ENCODE measurements around the gene SMPD3. TPM values are rescaled to one million over a fixed set of nuclear protein-coding genes. Genes with fewer than 3 reads are reported as not detected.
"Not testable (repeated sequence)": the region's sequence is repeated elsewhere in the genome, so short reads cannot be mapped to it uniquely, and the experiment has no call there.

Gene SMPD3
- polyA plus RNA-seq, 2 of the 4 experiments (the other 2 are of a cell fraction), result 0.04 to 0.13 TPM

- CTCF ChIA-PET; ATAC-seq; H3K27ac ChIP-seq; H3K4me3 ChIP-seq; POLR2A ChIA-PET; FAIRE-seq; DNase-seq (ENCODE audit: low read depth in 1 of 2, low spot score in 1 of 2); H3K4me2 ChIP-seq: not testable (repeated sequence)
- 47% methylated on average over 5 of the region's 5 CpGs for WGBS (ENCODE audit: missing lambda C conversion rate)
- TF ChIP-seq ZFP36 (IDR thresholded peaks at IDR 0.05; ENCODE audit: borderline replicate concordance, partially characterized antibody), result peak; percentile 20
- Histone ChIP-seq H3K4me1 (peaks cover 11% of the 10 kb centered on the region; the same call in 1 of the 3 replicates), H3K9me3 (peaks cover 10% of the 10 kb centered on the region; the same call in 2 of the 3 replicates)
Measured at GRCh38 chr16:68494261-68494660, 46.0 kb upstream of the SMPD3 start.

DNA sequence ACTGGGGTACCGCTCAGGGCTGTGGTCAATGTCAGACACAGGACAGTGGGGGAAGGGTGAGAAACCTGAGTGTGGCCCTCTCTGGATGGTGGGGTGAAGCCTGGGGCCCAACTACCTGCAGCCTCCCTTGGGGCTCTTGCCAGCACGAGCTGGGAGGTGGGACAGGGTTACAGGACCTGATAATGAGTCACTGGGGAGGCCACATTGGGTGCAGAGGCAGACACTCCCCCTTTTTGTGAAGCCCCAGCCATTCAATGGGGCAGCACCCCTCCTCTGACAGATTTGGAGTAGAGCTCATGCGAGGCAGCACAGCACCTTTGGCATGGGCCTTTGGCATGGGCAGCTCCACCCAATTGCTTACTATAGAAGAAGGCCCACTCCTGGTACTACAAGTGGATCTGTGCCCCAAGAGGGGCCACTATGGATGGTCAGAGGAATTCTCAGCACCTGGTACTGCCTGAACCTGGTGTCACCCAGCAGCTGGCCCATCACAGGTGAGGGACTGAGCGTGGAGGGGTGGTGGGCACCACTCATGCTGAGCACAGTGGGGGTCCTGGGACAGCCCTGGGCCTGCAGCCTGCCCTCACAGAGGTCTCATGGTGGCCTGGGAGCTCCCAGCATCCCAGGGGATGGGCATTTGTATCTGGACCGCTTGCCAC, 45.2 kb upstream of the SMPD3 start:
- H3K4me2 ChIP-seq, result no peak overlapping the region
- peaks cover 10% of the 10 kb centered on the region; the same call in 2 of the 3 replicates for H3K9me3 ChIP-seq
- ChIA-PET CTCF (no interaction called here), POLR2A (no interaction called here)
- FAIRE-seq, result no peak
- no peak overlapping the region for H3K4me3 ChIP-seq
- H3K4me1 ChIP-seq, result peaks cover 11% of the 10 kb centered on the region; the same call in 1 of the 3 replicates
- no peak for DNase-seq (ENCODE audit: low read depth in 1 of 2, low spot score in 1 of 2)
- WGBS (ENCODE audit: missing lambda C conversion rate), result 51% methylated on average over 3 of the region's 5 CpGs
- ATAC-seq, result no peak
- TF ChIP-seq MAFK (IDR thresholded peaks at IDR 0.05; ENCODE audit: partially characterized antibody) (no peak), ESRRA (IDR thresholded peaks at IDR 0.05; ENCODE audit: borderline replicate concordance, low read length) (no peak), RFX5 (IDR thresholded peaks at IDR 0.05) (no peak), HEYL (CRISPR knock-in tag; IDR thresholded peaks at IDR 0.05) (no peak), FOSL2 (IDR thresholded peaks at IDR 0.05) (no peak), FOSL2 (CRISPR knock-in tag; IDR thresholded peaks at IDR 0.05) (no peak), MAZ (IDR thresholded peaks at IDR 0.05; ENCODE audit: borderline replicate concordance, low read depth, low read length) (no peak), POLR2A (IDR thresholded peaks at IDR 0.05; ENCODE audit: low read length) (no peak), ZSCAN20 (CRISPR knock-in tag; IDR thresholded peaks at IDR 0.05) (no peak), POLR2AphosphoS2 (conservative IDR thresholded peaks at IDR 0.05; ENCODE audit: low read length) (no peak), HOXB5 (CRISPR knock-in tag; IDR thresholded peaks at IDR 0.05) (no peak), NFE2L2 (conservative IDR thresholded peaks at IDR 0.05; ENCODE audit: low read length) (no peak), GATA3 (IDR thresholded peaks at IDR 0.05; ENCODE audit: borderline replicate concordance) (no peak), HOXB13 (CRISPR knock-in tag; IDR thresholded peaks at IDR 0.05; ENCODE audit: low read depth) (no peak), ZC3H11A (IDR thresholded peaks at IDR 0.05) (no peak), KDM1A (IDR thresholded peaks at IDR 0.05; ENCODE audit: low read depth) (no peak)
- H3K27ac ChIP-seq, result no peak overlapping the region

DNA sequence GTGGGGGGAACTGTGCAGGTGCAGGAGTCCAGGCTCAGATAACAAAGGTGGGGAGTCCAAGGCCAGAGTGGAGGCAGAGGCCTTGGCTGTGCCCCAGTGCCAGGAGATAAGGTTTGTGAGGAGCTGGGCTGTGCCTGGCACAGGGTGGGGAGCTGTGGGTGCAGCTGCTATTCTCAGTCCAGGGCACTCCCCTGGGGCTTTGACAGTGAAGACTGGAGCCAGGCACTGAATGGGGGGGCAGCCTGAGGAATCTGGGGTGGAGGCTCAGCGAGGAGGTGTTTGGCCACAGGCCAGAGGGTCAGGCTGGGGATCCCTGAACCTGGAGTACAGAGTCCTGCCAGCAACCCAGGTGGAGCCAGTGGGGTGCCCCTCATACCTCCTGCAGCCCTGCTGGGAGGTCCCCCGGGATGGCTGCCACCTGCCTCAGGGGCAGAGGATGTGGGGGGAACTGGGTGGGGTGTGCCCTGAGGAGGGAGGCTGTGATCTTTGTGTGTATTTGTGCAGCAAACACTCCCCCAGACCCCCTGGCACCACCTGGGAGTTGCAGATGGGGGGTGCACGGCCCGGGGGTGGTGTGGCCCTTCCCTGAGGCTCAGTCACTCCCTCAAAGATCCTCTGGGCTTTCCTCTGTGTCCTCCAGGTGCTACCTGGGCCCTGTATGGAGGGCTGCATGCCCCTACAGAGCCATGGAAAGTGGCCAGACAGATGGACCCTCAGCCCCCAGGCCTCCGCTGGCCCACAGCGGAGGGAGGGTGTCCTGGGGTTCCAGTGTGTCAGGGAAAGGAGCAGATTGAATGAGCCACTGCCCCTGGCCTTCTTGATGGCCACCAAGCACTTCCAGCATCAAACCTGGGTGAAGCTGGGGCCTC, 44.5 kb upstream of the SMPD3 start:
- Histone ChIP-seq H3K4me2 (no peak overlapping the region), H3K4me1 (peaks cover 11% of the 10 kb centered on the region; the same call in 1 of the 3 replicates), H3K9me3 (peaks cover 10% of the 10 kb centered on the region; the same call in 2 of the 3 replicates), H3K27ac (no peak overlapping the region), H3K4me3 (no peak overlapping the region)
- ATAC-seq (no peak), DNase-seq (ENCODE audit: low read depth in 1 of 2, low spot score in 1 of 2) (no peak), FAIRE-seq (no peak)
- WGBS (ENCODE audit: missing lambda C conversion rate), result 30% methylated on average over 6 of the region's 6 CpGs
- POLR2A ChIA-PET, result no interaction called here
- CTCF ChIA-PET, result no interaction called here
- no peak for TF ChIP-seq JUN (IDR thresholded peaks at IDR 0.05)
- TF ChIP-seq ESRRA (IDR thresholded peaks at IDR 0.05; ENCODE audit: borderline replicate concordance, low read length), result no peak
- no peak for TF ChIP-seq NPAS2 (CRISPR knock-in tag; IDR thresholded peaks at IDR 0.05; ENCODE audit: borderline replicate concordance)
- no peak for TF ChIP-seq JUNB (IDR thresholded peaks at IDR 0.05)
- TF ChIP-seq PHF8 (IDR thresholded peaks at IDR 0.05; ENCODE audit: borderline replicate concordance, low read depth), result no peak

DNA sequence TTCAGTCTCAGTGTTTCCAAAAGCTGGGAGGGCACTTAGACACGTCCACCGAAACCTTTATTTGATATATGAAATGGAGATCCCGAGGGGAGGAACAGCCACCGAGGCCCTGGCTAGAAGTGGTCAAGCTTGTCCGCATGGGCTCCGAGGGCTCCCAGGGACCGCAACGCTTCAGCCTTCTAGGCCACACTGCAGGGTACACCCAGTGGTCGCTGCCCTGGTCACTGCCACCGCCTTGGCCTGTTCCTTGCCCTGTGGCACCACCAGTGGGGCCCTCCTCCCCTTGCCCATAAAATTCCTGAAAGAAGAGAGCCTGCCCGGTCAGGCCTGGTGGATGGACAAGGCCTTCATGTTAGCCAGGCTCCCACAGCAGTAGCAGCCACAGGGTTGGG, 43.8 kb upstream of the SMPD3 start:
- TF ChIP-seq EHMT2 (IDR thresholded peaks at IDR 0.05; ENCODE audit: low read depth) (no peak), TP53 (CRISPR knock-in tag; IDR thresholded peaks at IDR 0.05) (no peak), BCL3 (IDR thresholded peaks at IDR 0.05) (no peak)
- TF ChIP-seq, protein P1, sequence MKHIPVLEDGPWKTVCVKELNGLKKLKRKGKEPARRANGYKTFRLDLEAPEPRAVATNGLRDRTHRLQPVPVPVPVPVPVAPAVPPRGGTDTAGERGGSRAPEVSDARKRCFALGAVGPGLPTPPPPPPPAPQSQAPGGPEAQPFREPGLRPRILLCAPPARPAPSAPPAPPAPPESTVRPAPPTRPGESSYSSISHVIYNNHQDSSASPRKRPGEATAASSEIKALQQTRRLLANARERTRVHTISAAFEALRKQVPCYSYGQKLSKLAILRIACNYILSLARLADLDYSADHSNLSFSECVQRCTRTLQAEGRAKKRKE (CRISPR knock-in tag; IDR thresholded peaks at IDR 0.05; ENCODE audit: low read depth), result no peak
- 82% methylated on average over 10 of the region's 11 CpGs for WGBS (ENCODE audit: missing lambda C conversion rate)
- Histone ChIP-seq H3K4me3 (no peak overlapping the region), H3K4me1 (peaks cover 11% of the 10 kb centered on the region; the same call in 1 of the 3 replicates), H3K27ac (no peak overlapping the region), H3K9me3 (peaks cover 10% of the 10 kb centered on the region; the same call in 2 of the 3 replicates), H3K4me2 (no peak overlapping the region)
- ATAC-seq, result no peak
- no peak for FAIRE-seq
- ChIA-PET CTCF (interaction anchor here (2.0 kb wide), 1 partner anchor 29 kb away, joined by 10 read pairs; no protein-coding TSS in a partner anchor), POLR2A (no interaction called here)
- no peak for DNase-seq (ENCODE audit: low read depth in 1 of 2, low spot score in 1 of 2)
